Hepatocyte (in vitro differentiated cells): Measurements from ENCODE around the gene ADGRE3. TPM values are rescaled to one million over a fixed set of nuclear protein-coding genes. Genes with fewer than 3 reads are reported as not detected.

Experiments
- DNase-seq: peaks from one replicate; pipeline ENCODE4 v3.0.0-alpha.2; 2016; ENCODE audit warnings: low spot score
- H2AFZ ChIP-seq: fragments of 200-600 bp; sonication (generic); 2 replicates; pipeline ENCODE4 v1.6.0; 2016; ENCODE audit warnings: antibody characterized with exemption, mild to moderate bottlenecking
- H3K27ac ChIP-seq: fragments of 200-600 bp; sonication (generic); 2 replicates; pipeline ENCODE4 v1.5.1; 2016; ENCODE audit warnings: mild to moderate bottlenecking
- H3K27me3 ChIP-seq: fragments of 200-600 bp; sonication (generic); 2 replicates; pipeline ENCODE4 v1.6.1; 2016
- H3K36me3 ChIP-seq: fragments of 200-600 bp; sonication (generic); replicated peaks from 2 replicates; pipeline ENCODE4 v1.5.1; 2016; ENCODE audit warnings: low read depth; ENCODE audit not compliant: insufficient read depth
- H3K4me1 ChIP-seq: fragments of 200-600 bp; sonication (generic); 2 replicates; pipeline ENCODE4 v1.5.1; 2016; ENCODE audit warnings: mild to moderate bottlenecking, moderate library complexity; ENCODE audit not compliant: insufficient read depth
- H3K4me2 ChIP-seq: fragments of 200-600 bp; sonication (generic); 2 replicates; pipeline ENCODE4 v1.6.0; 2016
- H3K4me3 ChIP-seq: fragments of 200-600 bp; sonication (generic); 2 replicates; pipeline ENCODE4 v1.5.1; 2016; ENCODE audit warnings: mild to moderate bottlenecking
- H3K79me2 ChIP-seq: fragments of 200-600 bp; sonication (generic); 2 replicates; pipeline ENCODE4 v1.6.0; 2017; ENCODE audit warnings: mild to moderate bottlenecking
- H3K9me2 ChIP-seq: fragments of 200-600 bp; sonication (generic); replicated peaks from 2 replicates; pipeline ENCODE4 v1.6.0; 2017; ENCODE audit warnings: mild to moderate bottlenecking; ENCODE audit not compliant: insufficient read depth
- H3K9me3 ChIP-seq: fragments of 200-600 bp; sonication (generic); 2 replicates; pipeline ENCODE4 v1.5.1; 2016; ENCODE audit warnings: low read depth, mild to moderate bottlenecking
- H4K20me1 ChIP-seq: fragments of 200-600 bp; sonication (generic); 2 replicates; pipeline ENCODE4 v1.6.0; 2016; ENCODE audit warnings: mild to moderate bottlenecking; ENCODE audit not compliant: insufficient read depth, poor library complexity, severe bottlenecking
- EZH2 ChIP-seq: fragments of 200-600 bp; sonication (generic); IDR thresholded peaks from 2 replicates; pipeline ENCODE4 v1.6.1; 2016; ENCODE audit warnings: antibody characterized with exemption, mild to moderate bottlenecking, borderline replicate concordance
- EZH2phosphoT487 ChIP-seq: fragments of 200-600 bp; sonication (generic); IDR thresholded peaks from one replicate; pipeline ENCODE4 v1.6.1; 2018; ENCODE audit warnings: antibody characterized with exemption, mild to moderate bottlenecking, low read depth, moderate library complexity; ENCODE audit not compliant: unreplicated experiment, severe bottlenecking
- WGBS: methylation state at CpG from one replicate; pipeline ENCODE4 v1.1.6; 2016; ENCODE audit warnings: low lambda C conversion rate; ENCODE audit errors: missing lambda C conversion rate; 5-methylcytosine and 5-hydroxymethylcytosine counted together
- polyA plus RNA-seq: library from polyadenylated mRNA; unstranded; fragments of >200 nt; fragmentation: Nextera tagmentation; extraction: Ambion mirVana; gene quantifications from 2 replicates; pipeline ENCODE4 v1.2.1, GENCODE V29; 2016
- total RNA-seq: library from RNA; depleted of rRNA; stranded (reverse); fragments of >200 nt; gene quantifications from 2 replicates; pipeline ENCODE4 v1.2.3, GENCODE V29; 2014
- TF ChIP-seq, protein P1 (sequence below): fragments of 200-600 bp; sonication (generic); IDR thresholded peaks from 2 replicates; pipeline ENCODE4 v1.5.1; 2016; ENCODE audit warnings: antibody characterized with exemption, mild to moderate bottlenecking; ENCODE audit not compliant: poor library complexity

ADGRE3 gene
- total and polyA plus RNA-seq, 2 experiments from 2014 or later: not detected

DNA sequence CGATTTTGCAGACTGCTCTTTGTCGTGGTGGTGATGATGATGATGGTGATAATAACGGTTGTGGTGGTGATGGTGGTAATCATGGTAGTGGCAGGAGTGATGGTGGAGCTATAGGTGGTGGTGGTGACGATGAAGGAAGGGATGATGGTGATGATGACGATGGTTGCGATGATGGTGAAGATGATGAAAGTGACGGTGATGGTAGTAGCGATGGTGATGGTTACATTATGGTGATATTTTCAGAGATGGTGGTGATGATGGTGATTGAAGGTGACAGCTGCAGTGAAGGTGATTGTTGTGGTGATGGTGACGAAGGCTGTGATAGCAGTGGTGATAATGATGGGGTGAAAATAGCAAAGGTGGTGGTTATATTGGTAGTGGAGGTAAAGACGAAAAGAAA, 2.1 kb upstream of the ADGRE3 start:
- Histone ChIP-seq H2AFZ (no peak overlapping the region), H3K27ac (no peak overlapping the region), H3K9me3 (no peaks in the 10 kb centered on the region), H3K4me3 (no peak overlapping the region), H3K36me3 (no peaks in the 10 kb centered on the region), H4K20me1 (no peaks in the 10 kb centered on the region), H3K27me3 (no peaks in the 10 kb centered on the region), H3K9me2 (no peaks in the 10 kb centered on the region), H3K79me2 (no peaks in the 10 kb centered on the region), H3K4me2 (no peak overlapping the region), H3K4me1 (no peaks in the 10 kb centered on the region)
- WGBS: 80% methylated on average over 10 of the region's 10 CpGs
- DNase-seq: no peak
- TF ChIP-seq EZH2 (no peak), EZH2phosphoT487 (no peak)
- TF ChIP-seq, protein P1, sequence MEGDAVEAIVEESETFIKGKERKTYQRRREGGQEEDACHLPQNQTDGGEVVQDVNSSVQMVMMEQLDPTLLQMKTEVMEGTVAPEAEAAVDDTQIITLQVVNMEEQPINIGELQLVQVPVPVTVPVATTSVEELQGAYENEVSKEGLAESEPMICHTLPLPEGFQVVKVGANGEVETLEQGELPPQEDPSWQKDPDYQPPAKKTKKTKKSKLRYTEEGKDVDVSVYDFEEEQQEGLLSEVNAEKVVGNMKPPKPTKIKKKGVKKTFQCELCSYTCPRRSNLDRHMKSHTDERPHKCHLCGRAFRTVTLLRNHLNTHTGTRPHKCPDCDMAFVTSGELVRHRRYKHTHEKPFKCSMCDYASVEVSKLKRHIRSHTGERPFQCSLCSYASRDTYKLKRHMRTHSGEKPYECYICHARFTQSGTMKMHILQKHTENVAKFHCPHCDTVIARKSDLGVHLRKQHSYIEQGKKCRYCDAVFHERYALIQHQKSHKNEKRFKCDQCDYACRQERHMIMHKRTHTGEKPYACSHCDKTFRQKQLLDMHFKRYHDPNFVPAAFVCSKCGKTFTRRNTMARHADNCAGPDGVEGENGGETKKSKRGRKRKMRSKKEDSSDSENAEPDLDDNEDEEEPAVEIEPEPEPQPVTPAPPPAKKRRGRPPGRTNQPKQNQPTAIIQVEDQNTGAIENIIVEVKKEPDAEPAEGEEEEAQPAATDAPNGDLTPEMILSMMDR: no peak

DNA sequence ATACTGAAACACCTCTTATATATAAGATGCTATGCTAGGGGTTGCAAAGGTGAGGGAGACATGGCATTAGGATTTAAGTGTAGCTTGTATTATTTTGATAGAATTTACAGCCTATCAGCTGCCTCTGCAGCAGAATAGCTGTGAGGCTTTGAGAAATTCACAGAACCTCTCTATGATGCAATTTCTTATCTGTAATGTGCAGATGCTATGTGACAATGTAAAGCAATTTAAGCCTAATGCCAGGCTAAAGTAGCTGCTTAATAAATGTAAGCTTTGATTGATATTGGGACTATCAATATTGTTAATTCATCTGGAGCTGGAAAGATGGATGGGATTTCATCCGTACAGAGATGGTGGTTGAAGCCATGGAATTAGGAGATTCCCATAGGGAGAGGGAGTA, 1.6 kb downstream of the ADGRE3 start:
- Histone ChIP-seq H4K20me1 (no peaks in the 10 kb centered on the region), H3K79me2 (no peaks in the 10 kb centered on the region), H3K9me2 (no peaks in the 10 kb centered on the region), H3K27me3 (no peaks in the 10 kb centered on the region), H3K27ac (no peak overlapping the region), H3K4me2 (no peak overlapping the region), H2AFZ (no peak overlapping the region), H3K4me1 (no peaks in the 10 kb centered on the region), H3K36me3 (no peaks in the 10 kb centered on the region), H3K4me3 (no peak overlapping the region), H3K9me3 (no peaks in the 10 kb centered on the region)
- no peak for DNase-seq
- WGBS: 75% methylated on average over 1 of the region's 1 CpG
- TF ChIP-seq EZH2 (no peak), EZH2phosphoT487 (no peak)
- TF ChIP-seq, protein P1: no peak

DNA sequence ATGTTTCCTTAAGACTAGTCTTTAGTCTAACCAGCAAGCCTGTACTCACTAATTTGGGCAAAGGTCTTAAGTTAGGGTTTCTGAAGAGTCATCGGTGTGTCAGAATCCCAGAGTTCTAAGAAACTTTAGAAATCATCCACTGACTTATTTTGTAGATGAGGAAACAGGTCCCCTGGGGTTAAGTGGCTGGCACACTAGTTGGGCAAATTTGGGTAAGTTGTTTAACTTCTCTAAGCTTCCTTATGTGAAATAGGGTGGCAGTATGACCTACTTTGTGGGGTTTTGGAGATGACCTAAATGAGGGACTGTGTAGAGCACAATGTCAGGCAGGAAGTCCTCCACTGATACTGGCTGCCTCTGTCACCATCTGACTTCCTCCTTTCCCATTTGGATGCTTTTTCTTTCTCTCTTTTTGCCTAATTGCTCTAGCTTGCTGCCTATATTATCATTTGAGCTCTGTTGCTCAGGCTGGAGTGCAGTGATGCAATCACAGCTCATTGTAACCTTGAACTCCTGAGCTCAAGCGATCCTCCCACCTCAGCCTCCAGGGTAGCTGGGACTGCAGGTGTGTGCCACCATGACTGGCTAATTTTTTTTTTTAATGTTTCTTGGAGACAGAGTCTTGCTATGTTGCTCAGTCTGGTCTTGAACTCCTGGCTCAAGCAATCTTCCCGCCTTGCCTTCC, 2.3 kb downstream of the ADGRE3 start:
- H3K4me2 ChIP-seq: no peak overlapping the region
- H2AFZ ChIP-seq: no peak overlapping the region
- no peaks in the 10 kb centered on the region for H3K9me3 ChIP-seq
- H3K79me2 ChIP-seq: no peaks in the 10 kb centered on the region
- 78% methylated on average over 3 of the region's 3 CpGs for WGBS
- no peaks in the 10 kb centered on the region for H3K27me3 ChIP-seq
- DNase-seq: no peak
- no peaks in the 10 kb centered on the region for H3K4me1 ChIP-seq
- H3K36me3 ChIP-seq: no peaks in the 10 kb centered on the region
- no peak for TF ChIP-seq EZH2
- no peak for TF ChIP-seq EZH2phosphoT487
- TF ChIP-seq, protein P1: no peak
- no peak overlapping the region for H3K27ac ChIP-seq
- no peak overlapping the region for H3K4me3 ChIP-seq
- no peaks in the 10 kb centered on the region for H4K20me1 ChIP-seq
- H3K9me2 ChIP-seq: no peaks in the 10 kb centered on the region
